Transverse colon (tissue), 4 donors: Measurements from ENCODE around the gene RALGPS1.

Experiments
- CTCF ChIP-seq, 5 experiments: fragments of 200-600 bp in 3 of 5; fragments of 450-650 bp in 2 of 5; sonication (generic) in 3 of 5; IDR thresholded peaks; 1 replicate in 2 of 5; 2 replicates in 3 of 5; pipeline ENCODE4 v1.5.1; 2016 to 2017; ENCODE audit warnings: antibody characterized with exemption in 5 of 5, inconsistent platforms in 3 of 5, mild to moderate bottlenecking in 2 of 5, moderate library complexity in 1 of 5
- POLR2A ChIP-seq: fragments of 450-650 bp; IDR thresholded peaks from one replicate; pipeline ENCODE4 v1.6.1; 2016; ENCODE audit warnings: antibody characterized with exemption, mild to moderate bottlenecking, moderate library complexity
- POLR2AphosphoS5 ChIP-seq, 3 donors: sonication (generic); formaldehyde crosslinking; IDR thresholded peaks; one replicate each; pipeline ENCODE4 v1.6.1; 2016; ENCODE audit warnings: antibody characterized with exemption in 3 of 3

- TF ChIP-seq CTCF (IDR thresholded peaks at IDR 0.05): no peak
- TF ChIP-seq POLR2AphosphoS5 (IDR thresholded peaks at IDR 0.05): no peak
- TF ChIP-seq POLR2A: no peak
Observed at GRCh38 chr9:127179633-127180441, 265.3 kb downstream of the RALGPS1 start.
